Osteoblast (primary cell): ENCODE results near the gene SELENOO. TPM values are rescaled to one million over a fixed set of nuclear protein-coding genes. Genes with fewer than 3 reads are reported as not detected.
"Not testable (repeated sequence)": the region's sequence is repeated elsewhere in the genome, so short reads cannot be mapped to it uniquely, and the experiment has no call there.

Experiments
- DNase-seq: peaks from one replicate; pipeline ENCODE4 v3.0.0; 2011; ENCODE audit warnings: low spot score, mixed read lengths; ENCODE audit not compliant: insufficient read length; ENCODE audit errors: missing footprints
- H2AFZ ChIP-seq: 2 replicates; pipeline ENCODE4 v1.6.0; 2011; ENCODE audit warnings: mild to moderate bottlenecking, low read length
- H3K27ac ChIP-seq: 2 replicates; pipeline ENCODE4 v1.5.1; 2011; ENCODE audit warnings: mild to moderate bottlenecking, low read depth, low read length, moderate library complexity
- H3K27me3 ChIP-seq: 2 replicates; pipeline ENCODE4 v1.6.0; 2012; ENCODE audit warnings: mild to moderate bottlenecking, control low read depth, inconsistent platforms, low read length, moderate library complexity; ENCODE audit not compliant: insufficient read depth
- H3K36me3 ChIP-seq: 2 replicates; pipeline ENCODE4 v1.5.1; 2011; ENCODE audit warnings: mild to moderate bottlenecking, low read length, control low read depth, moderate library complexity; ENCODE audit not compliant: insufficient read depth
- H3K4me1 ChIP-seq: 2 replicates; pipeline ENCODE4 v1.5.1; 2011; ENCODE audit warnings: mild to moderate bottlenecking, low read length, control low read depth, moderate library complexity; ENCODE audit not compliant: insufficient read depth
- H3K4me2 ChIP-seq: 2 replicates; pipeline ENCODE4 v1.6.0; 2011; ENCODE audit warnings: mild to moderate bottlenecking, low read length; ENCODE audit not compliant: insufficient read depth
- H3K4me3 ChIP-seq: fragments of 200-600 bp; sonication (generic); 3 replicates; pipeline ENCODE4 v1.5.1; 2012; ENCODE audit warnings: mild to moderate bottlenecking, low read length, inconsistent platforms; ENCODE audit not compliant: insufficient read depth
- H3K79me2 ChIP-seq: 2 replicates; pipeline ENCODE4 v1.6.0; 2012; ENCODE audit warnings: mild to moderate bottlenecking, low read length, control low read depth, inconsistent platforms; ENCODE audit not compliant: insufficient read depth
- H3K9me3 ChIP-seq: 2 replicates; pipeline ENCODE4 v1.5.1; 2011; ENCODE audit warnings: low read depth, low read length, control low read depth
- H4K20me1 ChIP-seq: 2 replicates; pipeline ENCODE4 v1.6.0; 2012; ENCODE audit warnings: mild to moderate bottlenecking, low read length, control low read depth; ENCODE audit not compliant: insufficient read depth
- total RNA-seq: library from RNA; depleted of rRNA; stranded (reverse); fragments of >200 nt; gene quantifications from 2 replicates; pipeline ENCODE4 v1.2.3, GENCODE V29; 2012
- TF ChIP-seq, protein P1 (sequence below): IDR thresholded peaks from 2 replicates; pipeline ENCODE4 v1.5.1; 2011; ENCODE audit warnings: mild to moderate bottlenecking, low read depth, low read length, moderate library complexity; ENCODE audit errors: extremely low read depth

Gene SELENOO
- total RNA-seq, 1 donor: 15.6 TPM

DNA sequence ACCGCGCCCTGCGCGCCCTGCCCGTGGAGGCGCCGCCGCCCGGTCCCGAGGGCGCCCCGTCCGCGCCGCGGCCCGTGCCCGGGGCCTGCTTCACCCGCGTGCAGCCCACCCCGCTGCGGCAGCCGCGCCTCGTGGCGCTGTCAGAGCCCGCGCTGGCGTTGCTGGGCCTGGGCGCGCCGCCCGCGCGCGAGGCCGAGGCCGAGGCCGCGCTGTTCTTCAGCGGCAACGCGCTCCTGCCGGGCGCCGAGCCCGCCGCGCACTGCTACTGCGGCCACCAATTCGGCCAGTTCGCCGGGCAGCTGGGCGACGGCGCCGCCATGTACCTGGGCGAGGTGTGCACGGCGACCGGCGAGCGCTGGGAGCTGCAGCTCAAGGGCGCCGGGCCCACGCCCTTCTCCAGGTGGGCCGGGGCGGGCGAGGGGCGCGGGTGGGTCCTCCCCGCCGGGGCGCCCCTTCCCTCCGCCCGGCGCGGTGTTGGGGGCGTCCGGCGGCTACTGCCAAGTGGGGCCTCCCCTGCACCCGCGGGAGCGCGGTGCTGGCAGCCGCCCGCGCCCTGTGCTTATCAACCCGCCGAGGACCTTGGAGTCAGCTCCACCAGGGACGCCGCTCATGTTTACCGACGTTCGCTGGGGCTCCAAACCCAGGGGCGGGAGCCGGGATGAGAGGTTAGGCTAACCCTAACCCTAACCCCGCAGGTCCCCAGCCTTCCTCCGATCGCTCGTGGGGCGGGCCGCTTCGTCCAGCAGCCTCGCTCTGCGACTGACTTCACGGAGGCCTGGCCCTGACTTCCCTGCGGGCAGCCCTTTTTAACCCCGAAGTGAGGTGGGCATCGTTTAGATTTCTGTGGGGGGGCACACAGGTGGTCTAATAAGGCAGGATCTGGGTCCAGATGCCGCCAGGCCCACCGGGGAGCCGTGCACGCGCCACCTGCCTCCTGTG lies 649 bp downstream of the SELENOO start:
- H3K4me1 ChIP-seq: peaks cover 9% of the 10 kb centered on the region
- peak overlapping the region; percentile 81 for H3K4me3 ChIP-seq
- TF ChIP-seq, protein P1, sequence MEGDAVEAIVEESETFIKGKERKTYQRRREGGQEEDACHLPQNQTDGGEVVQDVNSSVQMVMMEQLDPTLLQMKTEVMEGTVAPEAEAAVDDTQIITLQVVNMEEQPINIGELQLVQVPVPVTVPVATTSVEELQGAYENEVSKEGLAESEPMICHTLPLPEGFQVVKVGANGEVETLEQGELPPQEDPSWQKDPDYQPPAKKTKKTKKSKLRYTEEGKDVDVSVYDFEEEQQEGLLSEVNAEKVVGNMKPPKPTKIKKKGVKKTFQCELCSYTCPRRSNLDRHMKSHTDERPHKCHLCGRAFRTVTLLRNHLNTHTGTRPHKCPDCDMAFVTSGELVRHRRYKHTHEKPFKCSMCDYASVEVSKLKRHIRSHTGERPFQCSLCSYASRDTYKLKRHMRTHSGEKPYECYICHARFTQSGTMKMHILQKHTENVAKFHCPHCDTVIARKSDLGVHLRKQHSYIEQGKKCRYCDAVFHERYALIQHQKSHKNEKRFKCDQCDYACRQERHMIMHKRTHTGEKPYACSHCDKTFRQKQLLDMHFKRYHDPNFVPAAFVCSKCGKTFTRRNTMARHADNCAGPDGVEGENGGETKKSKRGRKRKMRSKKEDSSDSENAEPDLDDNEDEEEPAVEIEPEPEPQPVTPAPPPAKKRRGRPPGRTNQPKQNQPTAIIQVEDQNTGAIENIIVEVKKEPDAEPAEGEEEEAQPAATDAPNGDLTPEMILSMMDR: no peak
- peak overlapping the region; percentile 47 for H2AFZ ChIP-seq
- peak overlapping the region; percentile 94 for H3K4me2 ChIP-seq
- peak; percentile 96 for DNase-seq
- peaks cover 19% of the 10 kb centered on the region for H3K36me3 ChIP-seq
- H3K27me3 ChIP-seq: no peaks in the 10 kb centered on the region
- no peaks in the 10 kb centered on the region for H3K9me3 ChIP-seq
- peaks cover 24% of the 10 kb centered on the region for H4K20me1 ChIP-seq
- H3K79me2 ChIP-seq: peaks cover 42% of the 10 kb centered on the region
- peak overlapping the region; percentile 41 for H3K27ac ChIP-seq

DNA sequence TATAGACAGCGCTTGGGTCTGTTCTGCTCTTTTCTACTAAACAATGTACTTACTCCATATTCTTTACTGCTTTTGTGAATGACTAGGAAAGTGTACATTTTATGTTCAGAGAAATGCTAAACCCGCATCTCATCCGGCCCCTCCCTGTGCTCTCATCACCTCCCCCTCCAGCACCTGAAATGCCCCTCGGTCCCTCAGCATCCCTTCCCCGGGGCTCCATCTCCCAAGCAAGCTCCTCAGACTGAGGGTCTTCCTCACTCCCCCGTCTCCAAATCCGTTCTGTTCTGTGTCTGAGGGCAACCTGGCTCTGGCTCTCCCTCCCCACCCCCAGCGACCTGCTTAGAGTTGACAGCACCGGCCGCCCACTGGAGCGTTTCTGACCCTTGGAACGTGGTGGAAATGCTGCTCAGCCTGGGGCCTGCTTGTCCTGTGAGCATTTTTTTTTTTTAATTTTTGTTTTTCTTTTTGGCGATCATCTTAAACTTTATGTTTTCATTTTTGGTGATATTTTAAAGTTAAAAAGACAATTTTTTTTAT lies 1.4 kb downstream of the SELENOO start:
- Histone ChIP-seq H3K27ac (peak overlapping the region; percentile 41), H3K27me3 (no peaks in the 10 kb centered on the region), H2AFZ (no peak overlapping the region), H3K36me3 (peaks cover 24% of the 10 kb centered on the region), H4K20me1 (peaks cover 29% of the 10 kb centered on the region), H3K4me1 (peaks cover 9% of the 10 kb centered on the region), H3K4me3 (peak overlapping the region; percentile 81), H3K9me3 (no peaks in the 10 kb centered on the region), H3K4me2 (peak overlapping the region; percentile 94), H3K79me2 (peaks cover 42% of the 10 kb centered on the region)
- TF ChIP-seq, protein P1: no peak
- DNase-seq: no peak

DNA sequence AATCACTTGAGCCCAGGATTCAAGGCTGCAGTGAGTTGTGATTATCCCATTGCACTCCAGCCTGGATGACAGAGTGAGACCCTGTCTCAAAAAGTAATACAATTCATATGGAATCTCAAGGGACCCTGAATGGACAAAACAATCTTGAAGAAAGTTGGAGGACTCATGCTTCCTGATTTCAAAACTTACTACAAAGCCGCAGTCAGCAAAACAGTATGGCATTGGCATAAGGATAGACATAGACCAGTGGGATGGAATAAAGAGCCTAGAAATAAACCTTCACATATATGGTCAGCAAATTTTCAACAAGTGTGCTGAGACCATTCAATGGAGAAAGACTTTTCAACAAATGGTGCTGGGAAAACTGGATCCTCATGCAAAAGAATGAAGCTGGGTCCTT lies 2.5 kb downstream of the SELENOO start:
- Histone ChIP-seq H4K20me1 (peaks cover 27% of the 10 kb centered on the region), H3K4me1 (peaks cover 9% of the 10 kb centered on the region), H3K27ac (no peak overlapping the region), H3K9me3 (no peaks in the 10 kb centered on the region), H3K4me2 (no peak overlapping the region), H3K79me2 (peaks cover 42% of the 10 kb centered on the region), H3K4me3 (no peak overlapping the region), H3K36me3 (peaks cover 30% of the 10 kb centered on the region), H3K27me3 (no peaks in the 10 kb centered on the region), H2AFZ (no peak overlapping the region)
- TF ChIP-seq, protein P1: no peak
- DNase-seq: no peak

DNA sequence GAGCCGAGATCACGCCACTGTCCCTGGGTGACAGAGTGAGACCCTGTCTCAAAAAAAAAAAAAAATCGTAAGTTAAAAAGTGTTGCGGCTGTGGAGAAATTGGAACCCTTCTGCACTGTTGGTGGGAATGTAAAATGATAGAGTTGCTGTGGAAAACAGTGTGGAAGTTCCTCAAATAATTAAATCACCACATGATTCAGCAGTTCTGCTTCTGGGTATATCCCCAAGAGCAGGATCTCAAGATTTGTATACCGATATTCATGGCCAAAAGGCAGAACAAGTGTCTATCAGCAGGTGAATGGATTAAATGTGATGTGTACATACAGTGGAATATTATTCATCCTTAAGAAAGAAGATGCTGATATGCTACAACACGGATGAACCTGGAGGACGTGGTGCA lies 3.8 kb downstream of the SELENOO start:
- Histone ChIP-seq H3K4me3 (no peak overlapping the region), H4K20me1 (peaks cover 31% of the 10 kb centered on the region), H3K36me3 (peaks cover 30% of the 10 kb centered on the region), H2AFZ (no peak overlapping the region), H3K27ac (no peak overlapping the region), H3K9me3 (no peaks in the 10 kb centered on the region), H3K4me1 (peaks cover 9% of the 10 kb centered on the region), H3K4me2 (no peak overlapping the region), H3K79me2 (peaks cover 42% of the 10 kb centered on the region), H3K27me3 (no peaks in the 10 kb centered on the region)
- TF ChIP-seq, protein P1: no peak
- DNase-seq: no peak

DNA sequence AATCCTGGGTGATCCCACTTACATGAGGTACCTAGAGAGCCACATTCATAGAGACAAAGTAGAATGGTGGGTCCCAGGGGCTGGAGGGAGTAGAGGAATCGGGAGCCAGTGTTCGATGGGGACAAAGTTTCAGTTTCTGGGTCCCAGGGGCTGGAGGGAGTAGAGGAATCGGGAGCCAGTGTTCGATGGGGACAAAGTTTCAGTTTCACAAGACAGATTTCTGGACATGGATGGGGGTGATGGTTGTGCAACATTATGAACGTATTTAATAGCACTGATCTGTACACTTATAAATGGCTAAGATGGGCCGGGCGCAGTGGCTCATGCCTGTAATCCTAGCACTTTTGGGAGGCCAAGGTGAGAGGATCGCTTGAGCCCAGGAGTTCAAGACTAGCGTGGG lies 4.2 kb downstream of the SELENOO start:
- not testable (repeated sequence) for H3K4me2 ChIP-seq, DNase-seq, H3K27ac ChIP-seq, H3K4me3 ChIP-seq, H3K27me3 ChIP-seq, H3K4me1 ChIP-seq, H2AFZ ChIP-seq, H3K9me3 ChIP-seq
- H4K20me1 ChIP-seq: peaks cover 35% of the 10 kb centered on the region
- peaks cover 44% of the 10 kb centered on the region for H3K79me2 ChIP-seq
- peaks cover 30% of the 10 kb centered on the region for H3K36me3 ChIP-seq
